WTC11 (cell line): ENCODE data around the gene NUAK2.

Experiments
- SMAD3 ChIP-seq: sonication (generic); formaldehyde crosslinking; IDR thresholded peaks from 2 replicates; pipeline ENCODE4 v1.8.0; 2022; ENCODE audit warnings: missing genetic modification reagents, mild to moderate bottlenecking, borderline replicate concordance
- TF ChIP-seq, protein P1 (sequence below): fragments of 200-600 bp; IDR thresholded peaks from 2 replicates; pipeline ENCODE4 v1.8.0; 2022; ENCODE audit warnings: antibody characterized with exemption
- TF ChIP-seq, protein P2 (sequence below): sonication (generic); formaldehyde crosslinking; IDR thresholded peaks from 2 replicates; pipeline ENCODE4 v1.8.1; 2023; ENCODE audit warnings: mild to moderate bottlenecking, missing genetic modification reagents, moderate library complexity

DNA sequence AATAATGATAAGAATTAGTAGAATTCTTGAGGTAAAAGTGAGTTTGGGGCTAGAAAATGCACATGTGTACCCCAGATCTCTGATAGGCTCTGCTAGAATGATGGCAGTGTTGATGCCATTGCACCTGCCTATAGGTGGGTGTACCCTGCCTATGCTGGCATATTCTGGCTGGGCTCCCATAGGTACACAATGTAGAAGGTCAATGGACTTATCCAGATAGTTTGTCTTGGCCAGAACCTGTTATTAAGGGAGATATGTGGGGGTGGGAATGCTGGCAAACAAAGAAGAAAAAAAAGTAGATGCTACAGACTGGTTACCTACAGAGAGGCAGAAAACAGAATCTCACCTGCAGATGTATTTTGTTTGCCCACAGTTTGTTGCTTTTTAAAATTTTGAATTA, 49.2 kb upstream of the NUAK2 start:
- TF ChIP-seq, protein P1, sequence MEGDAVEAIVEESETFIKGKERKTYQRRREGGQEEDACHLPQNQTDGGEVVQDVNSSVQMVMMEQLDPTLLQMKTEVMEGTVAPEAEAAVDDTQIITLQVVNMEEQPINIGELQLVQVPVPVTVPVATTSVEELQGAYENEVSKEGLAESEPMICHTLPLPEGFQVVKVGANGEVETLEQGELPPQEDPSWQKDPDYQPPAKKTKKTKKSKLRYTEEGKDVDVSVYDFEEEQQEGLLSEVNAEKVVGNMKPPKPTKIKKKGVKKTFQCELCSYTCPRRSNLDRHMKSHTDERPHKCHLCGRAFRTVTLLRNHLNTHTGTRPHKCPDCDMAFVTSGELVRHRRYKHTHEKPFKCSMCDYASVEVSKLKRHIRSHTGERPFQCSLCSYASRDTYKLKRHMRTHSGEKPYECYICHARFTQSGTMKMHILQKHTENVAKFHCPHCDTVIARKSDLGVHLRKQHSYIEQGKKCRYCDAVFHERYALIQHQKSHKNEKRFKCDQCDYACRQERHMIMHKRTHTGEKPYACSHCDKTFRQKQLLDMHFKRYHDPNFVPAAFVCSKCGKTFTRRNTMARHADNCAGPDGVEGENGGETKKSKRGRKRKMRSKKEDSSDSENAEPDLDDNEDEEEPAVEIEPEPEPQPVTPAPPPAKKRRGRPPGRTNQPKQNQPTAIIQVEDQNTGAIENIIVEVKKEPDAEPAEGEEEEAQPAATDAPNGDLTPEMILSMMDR, result no peak
- TF ChIP-seq, protein P2, sequence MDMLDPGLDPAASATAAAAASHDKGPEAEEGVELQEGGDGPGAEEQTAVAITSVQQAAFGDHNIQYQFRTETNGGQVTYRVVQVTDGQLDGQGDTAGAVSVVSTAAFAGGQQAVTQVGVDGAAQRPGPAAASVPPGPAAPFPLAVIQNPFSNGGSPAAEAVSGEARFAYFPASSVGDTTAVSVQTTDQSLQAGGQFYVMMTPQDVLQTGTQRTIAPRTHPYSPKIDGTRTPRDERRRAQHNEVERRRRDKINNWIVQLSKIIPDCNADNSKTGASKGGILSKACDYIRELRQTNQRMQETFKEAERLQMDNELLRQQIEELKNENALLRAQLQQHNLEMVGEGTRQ, result no peak
- no peak for TF ChIP-seq SMAD3
